ENCODE measurements around the gene MRPS27.

GRCh38 chr5:72209147-72210115, 110.6 kb downstream of the MRPS27 start:
- TF ChIP-seq CTCF (IDR thresholded peaks at IDR 0.05) (no peak), POLR2A (IDR thresholded peaks at IDR 0.05) (no peak)

Data from Peyer's patch (tissue), 4 donors.